Tibial artery (tissue), 4 donors: ENCODE results near the gene RNF144A.

Source experiments
- DNase-seq, 2 donors: peaks; one replicate each; pipeline ENCODE4 v3.0.0-alpha.2; 2019
- H3K27ac ChIP-seq, 2 donors: fragments of 200-600 bp; sonication (generic) in 1 of 2; 1 replicate in 1 of 2; 2 replicates in 1 of 2; pipeline ENCODE4 v1.5.1; 2018 to 2019; ENCODE audit warnings: mild to moderate bottlenecking in 1 of 2
- H3K27me3 ChIP-seq, 2 donors: fragments of 200-600 bp; sonication (generic) in 1 of 2; one replicate each; pipeline versions ENCODE4 v1.5.1 to v1.6.0; 2016 to 2019
- H3K36me3 ChIP-seq, 3 donors: fragments of 200-600 bp; sonication (generic) in 2 of 3; one replicate each; pipeline ENCODE4 v1.5.1; 2016 to 2019; ENCODE audit warnings: mild to moderate bottlenecking in 2 of 3
- H3K4me1 ChIP-seq, 4 donors: fragments of 200-600 bp; sonication (generic) in 2 of 4; 1 replicate in 3 of 4; 2 replicates in 1 of 4; pipeline ENCODE4 v1.5.1; 2016 to 2019
- H3K4me3 ChIP-seq, 2 donors: fragments of 200-600 bp; sonication (generic) in 1 of 2; 1 replicate in 1 of 2; 2 replicates in 1 of 2; pipeline ENCODE4 v1.5.1; 2018 to 2019; ENCODE audit warnings: mild to moderate bottlenecking in 2 of 2
- H3K9me3 ChIP-seq, 3 donors: fragments of 200-600 bp; sonication (generic) in 1 of 3; one replicate each; pipeline ENCODE4 v1.5.1; 2016 to 2019
- intact Hi-C: fragments of 100-400 bp; cut with DNase I; formaldehyde crosslinking; loops from one replicate; pipeline ENCODE4 v1.15.0; 2023; ENCODE audit warnings: low total_unique reads
- TF ChIP-seq, protein P1 (sequence below), 2 experiments: fragments of 200-600 bp in 1 of 2; fragments of 450-650 bp in 1 of 2; IDR thresholded peaks; one replicate each; pipeline ENCODE4 v1.5.1; 2017 to 2019; ENCODE audit warnings: antibody characterized with exemption in 2 of 2, mild to moderate bottlenecking in 1 of 2, moderate library complexity in 1 of 2

Gene RNF144A

DNA sequence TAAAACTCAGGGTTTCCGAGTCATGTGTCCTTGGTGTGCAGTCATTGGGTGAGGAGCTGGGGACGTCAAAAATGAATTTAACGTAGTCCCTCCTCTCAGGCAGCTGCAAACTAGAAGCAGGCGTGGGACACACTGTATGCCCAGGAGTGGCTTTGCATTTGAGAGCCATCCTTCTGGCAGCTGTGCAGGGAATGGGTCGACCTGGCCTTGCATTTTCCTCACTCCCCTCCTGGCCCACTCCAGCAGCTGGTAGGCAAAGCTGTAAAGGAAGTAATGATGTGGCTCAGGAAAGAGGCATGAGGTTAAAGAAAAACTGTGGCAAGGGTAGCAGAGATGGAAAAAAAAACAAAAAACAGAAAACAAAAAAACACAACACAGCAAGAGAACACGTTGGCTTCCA, 46.5 kb downstream of the RNF144A start:
- intact Hi-C loops: no loop called here
- H3K27ac ChIP-seq: no peak overlapping the region
- TF ChIP-seq, protein P1, sequence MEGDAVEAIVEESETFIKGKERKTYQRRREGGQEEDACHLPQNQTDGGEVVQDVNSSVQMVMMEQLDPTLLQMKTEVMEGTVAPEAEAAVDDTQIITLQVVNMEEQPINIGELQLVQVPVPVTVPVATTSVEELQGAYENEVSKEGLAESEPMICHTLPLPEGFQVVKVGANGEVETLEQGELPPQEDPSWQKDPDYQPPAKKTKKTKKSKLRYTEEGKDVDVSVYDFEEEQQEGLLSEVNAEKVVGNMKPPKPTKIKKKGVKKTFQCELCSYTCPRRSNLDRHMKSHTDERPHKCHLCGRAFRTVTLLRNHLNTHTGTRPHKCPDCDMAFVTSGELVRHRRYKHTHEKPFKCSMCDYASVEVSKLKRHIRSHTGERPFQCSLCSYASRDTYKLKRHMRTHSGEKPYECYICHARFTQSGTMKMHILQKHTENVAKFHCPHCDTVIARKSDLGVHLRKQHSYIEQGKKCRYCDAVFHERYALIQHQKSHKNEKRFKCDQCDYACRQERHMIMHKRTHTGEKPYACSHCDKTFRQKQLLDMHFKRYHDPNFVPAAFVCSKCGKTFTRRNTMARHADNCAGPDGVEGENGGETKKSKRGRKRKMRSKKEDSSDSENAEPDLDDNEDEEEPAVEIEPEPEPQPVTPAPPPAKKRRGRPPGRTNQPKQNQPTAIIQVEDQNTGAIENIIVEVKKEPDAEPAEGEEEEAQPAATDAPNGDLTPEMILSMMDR (IDR thresholded peaks at IDR 0.05): no peak

DNA sequence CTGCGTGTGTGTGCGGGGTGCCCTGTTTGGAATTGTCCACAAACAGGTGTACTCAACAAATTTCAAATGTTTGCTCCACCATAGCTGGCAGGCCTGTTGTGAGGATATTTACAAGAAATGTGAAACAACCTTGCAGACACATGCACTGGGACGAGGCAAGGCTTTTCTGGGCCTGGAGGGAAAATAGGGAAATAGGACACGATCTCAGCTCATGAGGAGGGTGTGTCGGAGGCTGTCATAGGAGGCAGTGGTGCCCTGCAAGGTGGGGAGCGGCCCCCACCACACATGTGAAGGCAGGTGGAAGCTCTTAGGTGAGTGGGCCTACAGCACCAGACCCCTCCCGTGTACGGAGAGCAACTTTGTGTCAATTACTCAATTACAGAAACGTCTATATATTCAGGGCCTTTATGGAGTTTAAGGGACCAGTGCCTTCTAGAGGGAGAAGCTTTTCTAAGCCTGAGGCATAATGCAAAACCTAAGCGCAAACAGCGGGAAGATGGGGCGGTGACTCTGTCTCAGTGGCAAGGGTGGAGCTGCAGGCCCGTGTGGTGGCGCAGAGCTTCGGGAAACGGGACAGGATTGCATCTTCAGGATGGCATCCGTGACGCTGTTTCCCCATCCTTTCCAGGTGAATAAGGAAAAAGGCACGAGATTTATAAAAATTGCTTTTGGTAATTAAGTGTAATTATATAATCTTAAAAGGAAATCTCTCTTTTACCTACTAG, 48.0 kb downstream of the RNF144A start:
- DNase-seq: no peak
- H3K27ac ChIP-seq: no peak overlapping the region
- intact Hi-C loops: no loop called here

More for the DNA sequence above, 46.5 kb downstream of the RNF144A start:
- no peak for DNase-seq
- no peaks in the 10 kb centered on the region for H3K36me3 ChIP-seq
- no peak overlapping the region for H3K4me3 ChIP-seq
- peaks cover 0 to 17% (median 5%) of the 10 kb centered on the region in 4 donors for H3K4me1 ChIP-seq
- H3K9me3 ChIP-seq: no peaks in the 10 kb centered on the region
- no peaks in the 10 kb centered on the region for H3K27me3 ChIP-seq

DNA sequence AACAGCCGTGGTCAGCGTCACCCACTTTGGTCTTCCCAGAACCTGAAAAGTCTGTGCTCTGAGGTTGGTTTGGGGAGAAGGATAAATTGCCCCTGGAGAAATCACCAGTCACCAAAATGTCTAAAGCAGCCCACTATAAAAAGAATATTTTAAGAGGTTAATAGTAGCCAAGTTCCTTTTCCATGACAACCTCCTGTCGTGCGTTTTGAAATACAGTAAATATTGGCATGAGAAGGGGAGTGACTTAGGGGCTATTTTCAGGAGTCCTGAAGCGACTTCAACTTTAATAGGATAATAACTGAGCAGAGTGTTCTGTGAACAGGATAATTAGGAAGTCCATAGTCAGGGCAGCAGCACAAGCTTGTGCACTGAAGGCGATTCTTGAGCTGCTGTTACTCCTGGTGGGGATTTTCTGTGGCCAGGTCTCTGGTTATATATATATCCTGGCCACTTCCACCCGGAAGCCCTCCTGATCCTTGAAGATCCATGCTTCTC, 49.3 kb downstream of the RNF144A start:
- TF ChIP-seq, protein P1 (IDR thresholded peaks at IDR 0.05): no peak
- intact Hi-C loops: no loop called here
- Histone ChIP-seq H3K27ac (no peak overlapping the region), H3K9me3 (no peaks in the 10 kb centered on the region), H3K27me3 (no peaks in the 10 kb centered on the region), H3K36me3 (no peaks in the 10 kb centered on the region), H3K4me3 (no peak overlapping the region), H3K4me1 (no peaks in the 10 kb centered on the region)
- DNase-seq: no peak

More for the DNA sequence above, 48.0 kb downstream of the RNF144A start:
- H3K36me3 ChIP-seq: no peaks in the 10 kb centered on the region
- TF ChIP-seq, protein P1 (IDR thresholded peaks at IDR 0.05): no peak
- H3K9me3 ChIP-seq: no peaks in the 10 kb centered on the region
- H3K4me3 ChIP-seq: no peak overlapping the region
- H3K4me1 ChIP-seq: peaks cover 0 to 11% (median 5%) of the 10 kb centered on the region in 4 donors
- H3K27me3 ChIP-seq: no peaks in the 10 kb centered on the region

DNA sequence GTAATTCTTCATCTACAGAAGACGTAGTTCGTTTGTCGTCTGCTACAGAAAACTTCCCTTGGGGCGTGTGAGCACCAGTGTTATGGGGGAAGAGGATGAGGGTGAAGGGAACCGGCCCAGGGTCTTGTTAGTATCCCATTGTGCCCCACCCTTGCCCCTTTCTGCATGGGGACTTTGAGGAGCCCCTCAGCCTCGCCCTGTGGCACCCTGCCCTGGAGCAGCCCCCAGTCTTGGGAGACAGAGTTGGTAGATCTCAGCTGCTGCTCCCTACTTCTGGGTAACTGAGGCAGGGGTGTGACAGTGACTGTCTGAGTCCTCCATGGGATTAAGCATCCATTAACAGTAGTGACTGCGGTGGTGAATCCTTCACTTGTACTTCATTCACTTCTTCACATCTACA, 50.1 kb downstream of the RNF144A start:
- DNase-seq: no peak
- H3K9me3 ChIP-seq: no peaks in the 10 kb centered on the region
- H3K27me3 ChIP-seq: no peaks in the 10 kb centered on the region
- intact Hi-C loops: no loop called here
- no peak overlapping the region for H3K27ac ChIP-seq
- no peaks in the 10 kb centered on the region for H3K4me1 ChIP-seq
- H3K4me3 ChIP-seq: no peak overlapping the region
- H3K36me3 ChIP-seq: no peaks in the 10 kb centered on the region
- TF ChIP-seq, protein P1 (IDR thresholded peaks at IDR 0.05): no peak

DNA sequence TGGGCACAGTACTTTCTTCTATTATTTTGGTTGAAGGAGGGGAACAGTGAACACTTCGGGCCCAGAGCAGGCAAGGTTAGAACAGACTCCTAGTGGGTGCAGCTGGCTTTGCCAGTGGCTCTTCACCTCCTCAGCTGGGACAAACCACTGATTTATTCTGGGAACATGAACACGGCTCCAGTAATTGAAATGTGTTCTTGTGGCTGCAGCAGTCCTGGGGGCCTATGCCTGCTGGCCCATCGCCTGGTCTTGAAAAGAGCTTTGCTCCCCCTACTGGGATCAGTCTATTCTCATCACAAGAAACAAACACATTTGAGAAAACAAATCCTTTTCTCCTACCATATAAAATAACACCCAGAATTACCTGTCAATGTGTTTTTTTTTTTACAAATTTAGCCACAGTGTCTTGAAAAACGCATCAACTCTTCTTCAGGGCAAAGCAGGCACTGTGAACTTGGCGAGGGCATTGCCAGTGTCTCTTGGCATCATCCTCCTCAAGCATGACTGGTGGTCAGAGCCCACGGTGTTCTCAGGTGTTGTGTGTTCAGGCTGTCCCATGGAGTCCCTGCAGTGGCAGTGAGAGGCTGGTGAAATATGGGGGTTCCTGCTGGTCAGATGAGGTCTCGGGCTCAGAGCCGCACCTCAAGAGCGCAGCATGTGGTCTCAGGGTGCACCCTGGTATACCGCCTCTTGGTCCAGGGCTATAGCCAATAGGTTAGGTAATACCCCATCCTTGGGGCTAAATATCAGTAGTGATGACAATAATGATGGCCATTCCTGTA, 51.3 kb downstream of the RNF144A start:
- H3K36me3 ChIP-seq: no peaks in the 10 kb centered on the region
- intact Hi-C loops: no loop called here
- H3K4me1 ChIP-seq: no peaks in the 10 kb centered on the region
- H3K27ac ChIP-seq: no peak overlapping the region
- TF ChIP-seq, protein P1 (IDR thresholded peaks at IDR 0.05): no peak
- DNase-seq: no peak
- H3K4me3 ChIP-seq: no peak overlapping the region
- no peaks in the 10 kb centered on the region for H3K9me3 ChIP-seq
- no peaks in the 10 kb centered on the region for H3K27me3 ChIP-seq
